Right forelimb (tissue), 1 donor: ENCODE results near the gene SKAP2.
A peak's percentile ranks its signal among the peaks of the same experiment; 100 is the strongest.

Experiments
- DNase-seq: peaks from one replicate; pipeline ENCODE4 v3.0.0-alpha.2; 2018

SKAP2 gene

GRCh38 chr7:26864309-26865093 lies at the start of gene SKAP2:
Gene SKAP2 (minus strand): TSS chr7:26864590. CDS start chr7:26864429, 161 bp downstream.
- DNase-seq: peak; percentile 99

GRCh38 chr7:26912933-26913536 lies 48.6 kb upstream of the SKAP2 start:
- no peak for DNase-seq

- no peak for DNase-seq
These were observed 47.9 kb upstream of the SKAP2 start for GRCh38 chr7:26912338-26912737.

DNA sequence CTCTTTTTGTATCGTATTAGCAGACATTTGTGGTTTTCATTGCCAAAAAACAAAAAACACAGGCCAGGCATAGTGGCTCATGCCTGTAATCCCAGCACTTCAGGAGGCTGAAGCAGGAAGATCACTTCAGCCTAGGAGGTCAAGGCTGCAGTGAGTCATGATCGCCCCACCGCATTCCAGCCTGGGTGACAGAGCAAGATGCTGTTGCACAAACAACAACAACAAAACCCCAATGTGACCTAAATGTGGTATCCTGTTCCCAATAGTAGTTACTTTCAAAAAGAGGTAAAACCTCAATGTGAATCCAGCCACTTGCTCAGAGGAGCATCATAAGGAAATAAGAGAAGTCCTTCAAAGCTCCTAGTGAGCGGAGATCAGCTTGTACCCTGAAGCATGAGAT lies 45.8 kb upstream of the SKAP2 start:
- DNase-seq: no peak

GRCh38 chr7:26900251-26900650 lies 35.9 kb upstream of the SKAP2 start:
- no peak for DNase-seq

DNA sequence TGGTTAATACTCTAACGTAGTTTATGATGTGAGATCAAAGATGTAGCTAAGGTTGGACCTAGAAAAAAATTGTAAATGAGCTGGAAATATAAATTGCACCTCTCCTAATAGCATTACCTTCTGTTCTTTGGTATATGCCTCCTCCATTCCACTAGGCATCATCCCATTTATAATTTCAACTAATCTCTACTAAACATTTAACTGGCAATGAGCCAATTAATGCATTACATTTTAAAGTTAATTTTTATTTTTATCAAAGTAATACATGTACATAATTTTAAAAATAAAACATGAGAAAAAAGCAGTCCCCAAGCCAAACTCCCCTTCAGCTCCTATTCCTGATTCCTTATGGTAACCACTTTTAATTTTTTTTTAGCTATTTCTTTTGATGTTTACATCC lies 35.1 kb upstream of the SKAP2 start:
- no peak for DNase-seq

GRCh38 chr7:26898891-26899290 lies 34.5 kb upstream of the SKAP2 start:
- no peak for DNase-seq

DNA sequence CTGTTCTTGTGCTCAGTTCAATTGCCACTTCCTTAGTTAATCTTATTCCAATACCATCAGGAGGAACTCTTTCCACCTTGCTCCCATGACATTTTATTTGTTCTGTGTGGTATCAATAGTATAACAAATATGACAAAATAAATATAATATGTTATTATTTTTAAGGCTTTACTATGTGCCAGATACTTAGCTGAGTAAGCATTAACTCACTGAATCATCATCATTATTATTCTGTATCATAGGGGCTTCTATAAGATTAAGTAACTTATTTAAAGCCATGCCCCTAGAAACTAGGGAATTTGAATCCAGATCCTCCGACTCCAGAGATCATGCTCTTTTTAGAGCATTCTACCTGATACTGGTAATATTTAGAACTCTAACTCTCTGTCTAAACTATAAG lies 33.5 kb upstream of the SKAP2 start:
- no peak for DNase-seq

DNA sequence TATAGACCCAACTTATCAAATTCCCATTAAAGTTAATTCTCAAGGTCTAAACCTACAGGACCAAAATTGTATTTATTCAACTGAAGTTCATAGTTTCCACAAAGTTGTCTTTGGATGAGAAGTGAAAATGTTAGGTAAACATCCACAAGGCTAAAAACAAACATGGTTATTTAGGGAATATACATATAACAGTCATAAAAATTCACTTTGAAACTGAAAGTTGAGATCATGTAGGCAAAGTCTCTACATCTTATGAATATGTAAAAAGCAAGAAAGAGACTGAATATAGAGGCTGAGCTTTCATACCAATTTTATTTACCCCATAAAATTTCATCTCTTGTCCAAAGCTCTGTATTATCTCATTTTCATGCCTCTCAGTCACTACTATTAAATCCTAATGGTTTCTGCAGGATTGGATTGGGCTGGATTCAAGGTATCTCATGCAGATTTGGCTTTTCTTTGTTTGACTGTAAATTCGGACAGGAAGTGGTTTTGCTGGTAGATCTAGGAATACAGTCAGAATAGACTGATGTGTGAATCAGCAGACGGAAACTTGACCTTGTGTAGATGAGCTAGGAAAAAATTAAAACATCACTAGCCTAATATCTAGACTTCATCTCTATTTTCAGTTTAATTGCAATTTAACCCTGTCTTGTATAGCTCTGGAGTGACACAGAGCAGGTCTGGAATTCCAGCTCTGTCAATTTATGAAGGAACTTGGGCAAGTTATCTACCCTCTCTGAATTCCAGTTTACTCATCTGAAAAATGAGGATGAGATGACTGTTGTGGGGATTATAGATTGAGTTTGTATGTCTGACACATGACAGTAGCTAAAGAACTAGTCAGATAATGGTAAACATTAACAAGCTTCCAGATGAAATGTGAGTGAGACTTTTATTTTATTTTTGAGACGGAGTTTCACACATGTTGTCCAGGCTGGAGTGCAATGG lies 27.3 kb upstream of the SKAP2 start:
- DNase-seq: no peak

DNA sequence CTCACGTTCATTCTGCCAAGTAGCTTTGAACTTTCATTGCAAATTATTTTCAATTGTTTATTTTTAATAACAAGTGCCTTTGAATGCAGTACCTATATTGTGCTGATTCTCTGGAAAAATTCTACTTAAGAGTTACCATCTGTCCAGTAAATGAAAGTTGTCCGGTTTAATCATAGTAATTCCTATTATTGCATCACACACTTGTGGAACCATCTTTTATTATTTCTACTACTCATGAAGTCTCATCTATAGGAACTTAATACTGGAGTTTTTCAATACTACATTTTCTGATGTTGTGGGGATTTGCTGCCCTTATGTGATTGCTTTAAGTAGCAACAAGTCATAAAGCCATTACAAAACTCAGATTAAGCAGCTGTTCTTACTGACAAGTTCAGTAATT lies 16.5 kb upstream of the SKAP2 start:
- DNase-seq: no peak

DNA sequence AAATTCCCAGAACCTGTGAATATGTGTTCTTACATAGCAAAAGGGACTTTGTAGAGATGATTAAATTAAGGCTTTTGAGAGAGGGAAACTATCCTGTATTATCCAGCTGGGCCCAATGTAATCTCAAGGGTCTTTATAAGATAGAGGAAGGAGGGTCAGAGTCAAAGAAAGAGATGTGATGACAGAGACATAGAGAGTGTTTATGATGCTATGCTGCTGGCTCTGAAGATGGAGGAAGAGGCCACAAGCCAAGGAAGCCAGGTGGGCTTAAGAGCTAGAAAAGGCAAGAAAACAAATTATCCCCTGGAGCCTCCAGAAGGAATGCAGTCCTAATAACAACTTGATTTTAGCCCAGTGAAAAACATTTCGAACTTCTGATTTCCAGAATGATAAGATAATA lies 15.3 kb upstream of the SKAP2 start:
- DNase-seq: no peak

- no peak for DNase-seq
These were observed 4.6 kb upstream of the SKAP2 start for GRCh38 chr7:26868841-26869495.

- no peak for DNase-seq
These were observed 651 bp upstream of the SKAP2 start for GRCh38 chr7:26865094-26865388.

DNA sequence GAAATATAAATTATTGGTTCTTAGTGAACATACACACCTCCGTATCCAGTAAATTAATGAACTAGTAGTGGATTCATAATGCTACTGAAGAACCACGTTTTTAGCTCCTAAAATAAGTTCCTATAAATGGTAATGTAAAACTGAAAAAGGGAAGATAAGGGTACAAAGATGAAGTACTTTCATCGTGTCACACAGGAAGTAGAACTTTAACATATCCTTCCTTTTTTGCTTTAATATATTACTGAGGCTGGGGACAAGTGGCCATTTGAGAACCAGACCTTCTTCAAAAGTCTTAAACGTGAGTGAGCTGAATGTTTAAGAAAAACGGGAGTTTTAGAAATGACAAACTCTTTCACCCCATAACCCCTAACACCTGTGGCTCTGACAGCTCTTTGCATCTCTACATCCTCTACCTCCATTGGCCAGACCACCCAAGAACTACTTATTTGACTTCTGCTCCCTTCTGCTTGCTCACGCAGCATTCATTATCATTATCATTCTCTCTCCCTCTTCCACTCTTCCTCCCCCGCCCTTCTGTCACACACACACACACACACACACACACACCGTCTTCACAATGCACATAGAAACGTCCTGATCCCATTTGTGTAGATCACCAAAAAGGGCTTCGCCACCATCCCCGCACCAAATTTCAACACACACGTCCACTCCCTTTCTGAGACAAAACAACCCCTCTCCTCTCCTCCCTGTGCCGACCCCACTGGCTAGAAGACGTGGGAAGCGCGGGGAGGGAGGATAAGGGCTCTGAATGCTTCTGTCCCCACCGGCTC lies 677 bp downstream of the SKAP2 start:
- peak; percentile 57 for DNase-seq

DNA sequence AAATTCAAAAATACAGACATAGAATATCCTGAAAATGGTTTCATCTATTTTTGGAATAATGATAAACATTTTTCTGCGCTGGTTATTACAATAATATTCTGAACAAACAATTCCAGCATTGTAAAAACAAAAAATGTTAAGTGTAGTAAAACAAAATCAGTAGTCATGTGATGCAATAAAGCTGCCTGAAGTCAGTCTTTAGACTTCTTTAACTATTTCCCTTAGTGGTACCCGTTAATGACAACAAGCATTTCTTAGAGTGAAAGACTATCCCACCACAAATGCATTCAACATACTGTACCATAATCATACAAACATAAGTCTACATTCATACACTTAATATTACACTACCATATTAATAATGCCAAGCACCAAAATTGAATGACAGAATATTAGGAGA lies 1.6 kb downstream of the SKAP2 start:
- no peak for DNase-seq

- DNase-seq: no peak
These were observed 3.3 kb downstream of the SKAP2 start for GRCh38 chr7:26861050-26861449.

DNA sequence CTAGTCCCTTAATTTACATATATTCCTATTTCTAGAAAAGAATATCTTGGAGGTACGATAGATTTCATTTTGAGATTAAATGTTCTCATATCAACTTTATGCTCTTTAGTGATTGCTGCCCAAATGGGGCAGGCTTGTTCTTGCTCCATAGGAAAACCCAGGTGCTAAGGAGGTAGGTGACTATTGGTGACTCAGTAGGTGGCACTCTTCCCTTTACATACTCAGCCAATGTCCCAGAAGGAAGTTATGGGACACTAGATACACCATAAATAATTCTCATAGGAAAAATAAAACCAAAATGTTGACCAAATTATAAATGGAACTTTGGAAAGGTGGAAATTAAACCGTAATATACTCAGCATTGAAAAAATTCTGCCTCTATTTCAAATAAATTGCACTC lies 4.0 kb downstream of the SKAP2 start:
- no peak for DNase-seq

DNA sequence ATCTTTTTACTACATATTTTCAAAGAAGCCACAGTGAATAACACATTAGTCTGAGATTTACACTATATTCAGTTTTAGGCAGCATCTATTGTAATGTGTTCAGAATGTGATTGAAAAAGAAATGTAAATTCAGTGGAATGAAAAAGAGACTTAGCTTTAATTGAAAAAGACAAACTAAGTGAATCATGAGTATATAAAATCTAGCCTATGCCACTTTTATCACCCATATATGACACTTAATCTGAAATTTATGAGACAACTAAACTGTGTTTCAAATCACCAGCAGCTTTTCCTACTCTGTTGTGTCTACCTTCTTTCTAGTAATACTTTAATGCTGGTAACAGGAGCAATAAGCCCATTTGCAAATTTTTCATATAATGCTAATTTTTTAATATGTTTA lies 4.7 kb downstream of the SKAP2 start:
- no peak for DNase-seq

GRCh38 chr7:26858735-26859134 lies 5.7 kb downstream of the SKAP2 start:
- no peak for DNase-seq

DNA sequence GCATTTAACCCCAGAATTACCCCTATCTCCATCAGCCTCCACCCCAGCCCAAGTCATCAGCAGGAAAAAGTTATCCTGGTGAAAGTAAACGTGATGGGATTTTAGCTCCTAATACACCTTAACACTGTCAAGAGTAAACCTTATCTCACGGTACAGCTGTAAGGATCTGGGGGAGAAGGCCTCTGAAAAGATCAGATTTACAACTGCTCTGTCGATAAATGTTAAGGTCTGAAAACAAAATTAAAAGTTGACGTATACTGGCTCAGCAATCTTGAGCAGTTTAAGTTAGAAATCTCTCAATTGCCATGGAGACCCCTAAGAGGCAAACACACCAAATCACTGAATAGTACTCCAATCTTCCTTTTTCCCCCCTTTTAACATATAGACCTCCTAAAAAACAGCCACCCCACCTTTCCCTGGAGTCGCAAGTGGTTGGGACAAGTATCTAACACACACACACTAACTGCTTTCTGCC lies 6.1 kb downstream of the SKAP2 start:
- DNase-seq: no peak

- DNase-seq: peak; percentile 66
These were observed 6.7 kb downstream of the SKAP2 start for GRCh38 chr7:26857506-26858240.

- DNase-seq: no peak
These were observed 7.3 kb downstream of the SKAP2 start for GRCh38 chr7:26857170-26857505.
